GM21825 (cell line): Measurements from ENCODE around the gene SLC38A8.

Experiments used
- ATAC-seq: cut with Tn5 transposase; IDR thresholded peaks from one replicate; pipeline ENCODE4 v1.9.1; 2021; ENCODE audit warnings: mild to moderate bottlenecking, moderate library complexity; ENCODE audit not compliant: unreplicated experiment

Gene SLC38A8

GRCh38 chr16:84049403-84050060 is 6.9 kb upstream of the SLC38A8 start:
- ATAC-seq: no peak

GRCh38 chr16:84048871-84049270 is 6.3 kb upstream of the SLC38A8 start:
- no peak for ATAC-seq

- ATAC-seq: no peak
Observed at GRCh38 chr16:84048270-84048669, 5.7 kb upstream of the SLC38A8 start.

GRCh38 chr16:84047626-84048025 is 5.0 kb upstream of the SLC38A8 start:
- no peak for ATAC-seq

GRCh38 chr16:84047206-84047605 is 4.6 kb upstream of the SLC38A8 start:
- ATAC-seq: no peak

GRCh38 chr16:84045818-84046470 is 3.3 kb upstream of the SLC38A8 start:
- ATAC-seq: no peak

- no peak for ATAC-seq
Observed at GRCh38 chr16:84045001-84045817, 2.6 kb upstream of the SLC38A8 start.

- no peak for ATAC-seq
Observed at GRCh38 chr16:84044118-84044488, 1.5 kb upstream of the SLC38A8 start.

GRCh38 chr16:84043486-84044117 is 1.0 kb upstream of the SLC38A8 start:
- ATAC-seq: no peak

- no peak for ATAC-seq
Observed at GRCh38 chr16:84042879-84043485, 387 bp upstream of the SLC38A8 start.

- ATAC-seq: no peak
Observed at GRCh38 chr16:84041881-84042280, 714 bp downstream of the SLC38A8 start.

GRCh38 chr16:84040823-84041820 is 1.5 kb downstream of the SLC38A8 start:
- no peak for ATAC-seq

- no peak for ATAC-seq
Observed at GRCh38 chr16:84040226-84040822, 2.3 kb downstream of the SLC38A8 start.

- no peak for ATAC-seq
Observed at GRCh38 chr16:84039696-84040095, 2.9 kb downstream of the SLC38A8 start.

- no peak for ATAC-seq
Observed at GRCh38 chr16:84038469-84038868, 4.1 kb downstream of the SLC38A8 start.

- ATAC-seq: no peak
Observed at GRCh38 chr16:84036982-84037425, 5.6 kb downstream of the SLC38A8 start.

- ATAC-seq: no peak
Observed at GRCh38 chr16:84036131-84036530, 6.5 kb downstream of the SLC38A8 start.

- no peak for ATAC-seq
Observed at GRCh38 chr16:84034516-84034915, 8.1 kb downstream of the SLC38A8 start.
